CD14-positive monocyte (primary cell): Measurements from ENCODE around the gene DOCK1. TPM values are rescaled to one million over a fixed set of nuclear protein-coding genes. Genes with fewer than 3 reads are reported as not detected.

Experiments
- DNase-seq, 3 donors: peaks; one replicate each; pipeline ENCODE4 v3.0.0-alpha.2; 2011 to 2022
- H2AFZ ChIP-seq: 2 replicates; pipeline ENCODE4 v1.6.0; 2012; ENCODE audit warnings: mild to moderate bottlenecking, low read depth, low read length, inconsistent platforms; ENCODE audit not compliant: insufficient read depth, poor library complexity, severe bottlenecking
- H3K27ac ChIP-seq, 2 donors: 1 replicate in 1 of 2; 2 replicates in 1 of 2; pipeline ENCODE4 v1.5.1; 2012 to 2013; ENCODE audit warnings: low read length in 2 of 2, control low read depth in 1 of 2, inconsistent platforms in 1 of 2, low read depth in 1 of 2, mild to moderate bottlenecking in 1 of 2
- H3K27me3 ChIP-seq, 2 donors: one replicate each; pipeline versions ENCODE4 v1.6.0 to v1.6.1; 2011 to 2013; ENCODE audit warnings: low read length in 2 of 2; ENCODE audit not compliant: control insufficient read depth in 2 of 2, insufficient read depth in 2 of 2
- H3K36me3 ChIP-seq, 2 donors: replicated peaks in 1 of 2; 1 replicate in 1 of 2; 2 replicates in 1 of 2; pipeline versions ENCODE4 v1.5.1 to v1.6.1; 2012 to 2013; ENCODE audit warnings: low read length in 2 of 2, control low read depth in 1 of 2, inconsistent platforms in 1 of 2, mild to moderate bottlenecking in 1 of 2; ENCODE audit not compliant: insufficient read depth in 2 of 2, control insufficient read depth in 1 of 2
- H3K4me1 ChIP-seq, 2 donors: 1 replicate in 1 of 2; 2 replicates in 1 of 2; pipeline versions ENCODE4 v1.5.1 to v1.6.1; 2012 to 2013; ENCODE audit warnings: low read length in 2 of 2, control low read depth in 1 of 2, inconsistent platforms in 1 of 2, mild to moderate bottlenecking in 1 of 2, moderate library complexity in 1 of 2; ENCODE audit not compliant: insufficient read depth in 2 of 2, control insufficient read depth in 1 of 2
- H3K4me2 ChIP-seq: replicated peaks from 2 replicates; pipeline ENCODE3; 2012; ENCODE audit warnings: low read length, moderate library complexity, mild to moderate bottlenecking; ENCODE audit not compliant: poor library complexity, severe bottlenecking; ENCODE audit errors: extremely low read depth
- H3K4me3 ChIP-seq, 3 experiments: fragments of 200-600 bp in 1 of 3; sonication (generic) in 1 of 3; replicated peaks in 1 of 3; 1 replicate in 2 of 3; 2 replicates in 1 of 3; pipeline ENCODE4 v1.5.1; 2011 to 2013; ENCODE audit warnings: low read length in 3 of 3, mild to moderate bottlenecking in 3 of 3, control low read depth in 2 of 3, low read depth in 2 of 3, inconsistent platforms in 1 of 3, moderate library complexity in 1 of 3
- H3K79me2 ChIP-seq: 2 replicates; pipeline ENCODE4 v1.6.0; 2012; ENCODE audit warnings: mild to moderate bottlenecking, control low read depth, inconsistent platforms, low read length, moderate library complexity; ENCODE audit not compliant: insufficient read depth
- H3K9ac ChIP-seq: 2 replicates; pipeline ENCODE4 v1.6.0; 2017; ENCODE audit warnings: low read length, mild to moderate bottlenecking; ENCODE audit not compliant: insufficient read depth, poor library complexity, severe bottlenecking
- H3K9me3 ChIP-seq, 2 donors: replicated peaks in 1 of 2; 1 replicate in 1 of 2; 2 replicates in 1 of 2; pipeline versions ENCODE4 v1.5.1 to v1.6.1; 2012 to 2013; ENCODE audit warnings: low read length in 2 of 2, control low read depth in 1 of 2; ENCODE audit not compliant: control insufficient read depth in 1 of 2, insufficient read depth in 1 of 2
- H4K20me1 ChIP-seq: 2 replicates; pipeline ENCODE4 v1.6.0; 2012; ENCODE audit warnings: mild to moderate bottlenecking, low read length, control low read depth, moderate library complexity; ENCODE audit not compliant: insufficient read depth
- H3K27ac Mint-ChIP-seq, 7 donors: one replicate each; pipeline ENCODE4 v1.8.0; 2020; ENCODE audit warnings: mild to moderate bottlenecking in 7 of 7, mixed read lengths in 7 of 7, moderate library complexity in 6 of 7, inconsistent platforms in 2 of 7
- H3K27me3 Mint-ChIP-seq, 3 donors: one replicate each; pipeline ENCODE4 v1.8.0; 2021 to 2022; ENCODE audit warnings: low read depth in 3 of 3, mild to moderate bottlenecking in 3 of 3, mixed read lengths in 3 of 3, moderate library complexity in 3 of 3, inconsistent platforms in 1 of 3
- H3K36me3 Mint-ChIP-seq, 2 donors: one replicate each; pipeline ENCODE4 v1.8.0; 2020; ENCODE audit warnings: mixed read lengths in 2 of 2, inconsistent platforms in 1 of 2, mild to moderate bottlenecking in 1 of 2
- H3K4me1 Mint-ChIP-seq: one replicate; pipeline ENCODE4 v1.8.0; 2020; ENCODE audit warnings: mild to moderate bottlenecking, mixed read lengths
- H3K4me3 Mint-ChIP-seq, 2 donors: one replicate each; pipeline ENCODE4 v1.8.0; 2020; ENCODE audit warnings: mild to moderate bottlenecking in 2 of 2, mixed read lengths in 2 of 2, moderate library complexity in 1 of 2
- H3K9me3 Mint-ChIP-seq, 7 donors: one replicate each; pipeline ENCODE4 v1.8.0; 2020 to 2022; ENCODE audit warnings: mixed read lengths in 7 of 7, mild to moderate bottlenecking in 6 of 7, moderate library complexity in 6 of 7, inconsistent platforms in 2 of 7
- CTCF ChIP-seq: fragments of 200-600 bp; IDR thresholded peaks from one replicate; pipeline ENCODE4 v1.8.0; 2022; ENCODE audit warnings: antibody characterized with exemption, mild to moderate bottlenecking
- WGBS: methylation state at CpG from one replicate; pipeline ENCODE4 v1.1.5; 2013; ENCODE audit warnings: missing lambda C conversion rate; ENCODE audit not compliant: insufficient coverage; 5-methylcytosine and 5-hydroxymethylcytosine counted together
- intact Hi-C, 2 donors: fragments of 100-400 bp; cut with micrococcal nuclease; formaldehyde crosslinking; loops; one replicate each; pipeline versions ENCODE4 v1.15.0 to v1.15.1; 2023
- polyA plus RNA-seq, 3 donors: library from polyadenylated mRNA; depleted of rRNA in 1 of 3; unstranded in 2 of 3; stranded (reverse) in 1 of 3; fragments of 300-500 nt in 2 of 3; fragments of >200 nt in 1 of 3; fragmentation: Illumina TruSeq in 2 of 3; gene quantifications; 1 replicate in 2 of 3; 2 replicates in 1 of 3; pipeline ENCODE4 v1.2.3, GENCODE V29; 2012 to 2021

DOCK1 gene
- polyA plus RNA-seq, 3 donors = 0.31 to 0.35 TPM; not detected in 1

- H4K20me1 ChIP-seq = no peaks in the 10 kb centered on the region
- WGBS = no CpG with 5 or more reads among the region's 5 CpGs
- Mint-ChIP-seq H3K4me1 (peaks cover 3% of the 10 kb centered on the region), H3K4me3 (peak overlapping the region in 1 of 2 donors; percentile 86), H3K27ac (no peak overlapping the region), H3K27me3 (peaks cover 38 to 57% (median 48%) of the 10 kb centered on the region in 3 donors), H3K9me3 (peaks cover 0 to 7% (median 0%) of the 10 kb centered on the region in 7 donors), H3K36me3 (no peaks in the 10 kb centered on the region)
- no peaks in the 10 kb centered on the region for H3K79me2 ChIP-seq
- DNase-seq = no peak
- H3K27ac ChIP-seq = no peak overlapping the region
- H3K36me3 ChIP-seq = no peaks in the 10 kb centered on the region
- H3K4me2 ChIP-seq = no peak overlapping the region
- no peaks in the 10 kb centered on the region for H3K9me3 ChIP-seq
- H3K9ac ChIP-seq = no peak overlapping the region
- H2AFZ ChIP-seq = no peak overlapping the region
- H3K4me1 ChIP-seq = no peaks in the 10 kb centered on the region
- no peak overlapping the region for H3K4me3 ChIP-seq
- intact Hi-C loops = no loop called here
- H3K27me3 ChIP-seq = peaks cover 39 to 51% of the 10 kb centered on the region in 2 donors
- no peak for TF ChIP-seq CTCF
Observed at GRCh38 chr10:127197154-127197432, 291.9 kb downstream of the DOCK1 start.

GRCh38 chr10:127198307-127198706, 293.1 kb downstream of the DOCK1 start:
- Mint-ChIP-seq H3K27me3 (peaks cover 38 to 52% (median 44%) of the 10 kb centered on the region in 3 donors), H3K4me3 (no peak overlapping the region), H3K27ac (no peak overlapping the region), H3K36me3 (no peaks in the 10 kb centered on the region), H3K4me1 (peaks cover 3% of the 10 kb centered on the region), H3K9me3 (peaks cover 0 to 7% (median 0%) of the 10 kb centered on the region in 7 donors)
- TF ChIP-seq CTCF = no peak
- H3K4me2 ChIP-seq = no peak overlapping the region
- WGBS = 91% methylated on average over 3 of the region's 5 CpGs
- H3K4me3 ChIP-seq = no peak overlapping the region
- no peak overlapping the region for H3K9ac ChIP-seq
- no peak for DNase-seq
- no peaks in the 10 kb centered on the region for H3K4me1 ChIP-seq
- H4K20me1 ChIP-seq = no peaks in the 10 kb centered on the region
- H3K27me3 ChIP-seq = peaks cover 30 to 43% of the 10 kb centered on the region in 2 donors
- H3K36me3 ChIP-seq = no peaks in the 10 kb centered on the region
- no peak overlapping the region for H3K27ac ChIP-seq
- H3K9me3 ChIP-seq = no peaks in the 10 kb centered on the region
- no peak overlapping the region for H2AFZ ChIP-seq
- intact Hi-C loops = no loop called here
- H3K79me2 ChIP-seq = no peaks in the 10 kb centered on the region
